Measurements from ENCODE around the gene PRDM16. TPM values are rescaled to one million over a fixed set of nuclear protein-coding genes. Genes with fewer than 3 reads are reported as not detected.

Gene PRDM16
- total RNA-seq, 4 donors from 2014 or later: 0.19 to 1.6 (median 0.36) TPM

DNA sequence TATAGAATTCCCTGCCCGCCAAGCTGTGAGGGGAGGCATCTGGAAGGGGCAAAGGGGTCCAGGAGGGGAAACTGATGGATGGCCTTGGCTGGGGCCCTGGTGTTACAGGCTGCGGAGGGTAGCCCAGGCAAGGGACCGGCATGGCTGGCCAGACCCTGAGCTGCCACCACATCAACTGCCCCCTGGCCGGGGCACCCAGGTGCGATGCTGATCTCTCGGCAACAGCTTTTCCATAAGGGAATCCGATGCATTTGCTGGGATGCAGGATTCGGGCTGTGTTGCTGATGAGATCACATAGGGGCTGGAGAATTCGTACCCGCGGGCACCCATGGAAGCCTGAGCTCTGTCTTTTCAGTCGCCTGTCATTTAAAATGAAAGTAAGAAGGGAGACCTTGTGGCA is 73.7 kb downstream of the PRDM16 start:
- Histone ChIP-seq H3K9me3 (no peaks in the 10 kb centered on the region), H3K27me3 (peaks cover 82% of the 10 kb centered on the region)
- 82% methylated on average over 9 of the region's 12 CpGs for WGBS

DNA sequence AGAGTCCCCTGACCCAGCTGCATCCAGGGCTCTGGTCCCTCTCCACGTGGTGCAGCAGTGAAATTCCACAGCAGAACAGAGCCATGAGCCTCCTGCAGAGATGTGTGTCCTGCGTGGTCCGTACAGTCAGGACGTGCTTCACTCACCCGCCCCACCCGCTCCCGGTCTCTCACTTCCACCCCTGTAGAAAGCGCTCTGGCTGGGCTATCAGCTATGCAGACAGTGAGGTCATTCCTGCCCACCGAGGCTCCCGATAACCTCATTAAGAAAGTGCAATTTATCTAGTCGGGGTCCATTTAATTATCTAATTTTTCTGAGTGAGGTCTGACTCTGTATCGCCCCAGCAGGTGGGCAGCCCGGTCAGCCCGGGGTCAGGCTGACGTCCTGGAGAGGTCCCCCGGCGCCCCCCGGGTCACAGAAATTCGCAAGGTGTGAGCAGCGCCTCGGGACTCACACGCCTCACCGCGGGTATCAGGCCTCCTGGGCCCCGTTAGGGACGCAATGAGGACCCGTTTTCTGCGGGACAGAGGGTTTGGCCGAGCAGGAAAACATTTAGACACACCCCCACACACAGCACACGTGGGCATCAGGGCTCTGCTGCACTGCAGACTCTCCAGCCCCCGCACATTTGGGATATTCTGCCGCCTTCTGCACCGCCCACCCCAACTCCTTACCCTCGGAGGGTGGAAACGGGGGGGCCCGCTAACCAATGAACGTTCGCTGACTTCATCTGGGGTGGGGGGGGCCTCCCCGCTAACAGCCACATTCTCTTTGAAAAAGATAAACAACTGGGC is 76.7 kb downstream of the PRDM16 start:
- H3K27ac ChIP-seq: no peak overlapping the region
- H3K36me3 ChIP-seq: no peaks in the 10 kb centered on the region
- TF ChIP-seq CTCF (IDR thresholded peaks at IDR 0.05): no peak
- TF ChIP-seq POLR2A (IDR thresholded peaks at IDR 0.05): no peak
- TF ChIP-seq EP300 (IDR thresholded peaks at IDR 0.05): no peak
- no peak for TF ChIP-seq POLR2AphosphoS5 (IDR thresholded peaks at IDR 0.05)
- H3K9me3 ChIP-seq: no peaks in the 10 kb centered on the region
- DNase-seq (ENCODE audit: low spot score in 2 of 2): no peak
- H3K27me3 ChIP-seq: peaks cover 72% of the 10 kb centered on the region
- H3K4me1 ChIP-seq: no peaks in the 10 kb centered on the region
- no peak overlapping the region for H3K4me3 ChIP-seq
- 49% methylated on average over 27 of the region's 39 CpGs for WGBS

More for the DNA sequence above, 73.7 kb downstream of the PRDM16 start:
- Histone ChIP-seq H3K36me3 (no peaks in the 10 kb centered on the region), H3K4me1 (no peaks in the 10 kb centered on the region), H3K4me3 (no peak overlapping the region), H3K27ac (no peak overlapping the region)
- DNase-seq (ENCODE audit: low spot score in 2 of 2): no peak
- TF ChIP-seq POLR2AphosphoS5 (IDR thresholded peaks at IDR 0.05) (no peak), EP300 (IDR thresholded peaks at IDR 0.05) (no peak), POLR2A (IDR thresholded peaks at IDR 0.05) (no peak), CTCF (IDR thresholded peaks at IDR 0.05) (no peak)

GRCh38 chr1:3146458-3146857 is 77.5 kb downstream of the PRDM16 start:
- H3K27ac ChIP-seq: no peak overlapping the region
- no peaks in the 10 kb centered on the region for H3K36me3 ChIP-seq
- no peak for DNase-seq (ENCODE audit: low spot score in 2 of 2)
- H3K4me1 ChIP-seq: no peaks in the 10 kb centered on the region
- H3K9me3 ChIP-seq: no peaks in the 10 kb centered on the region
- WGBS: 86% methylated on average over 13 of the region's 14 CpGs
- TF ChIP-seq CTCF (IDR thresholded peaks at IDR 0.05) (no peak), POLR2AphosphoS5 (IDR thresholded peaks at IDR 0.05) (no peak), EP300 (IDR thresholded peaks at IDR 0.05) (no peak), POLR2A (IDR thresholded peaks at IDR 0.05) (no peak)
- H3K27me3 ChIP-seq: peaks cover 71% of the 10 kb centered on the region
- no peak overlapping the region for H3K4me3 ChIP-seq

- H3K36me3 ChIP-seq: no peaks in the 10 kb centered on the region
- 79% methylated on average over 19 of the region's 19 CpGs for WGBS
- TF ChIP-seq EP300 (IDR thresholded peaks at IDR 0.05) (no peak), POLR2A (IDR thresholded peaks at IDR 0.05) (no peak), POLR2AphosphoS5 (IDR thresholded peaks at IDR 0.05) (no peak), CTCF (IDR thresholded peaks at IDR 0.05) (no peak)
- DNase-seq (ENCODE audit: low spot score in 2 of 2): no peak
- H3K4me3 ChIP-seq: no peak overlapping the region
- H3K27me3 ChIP-seq: peaks cover 66% of the 10 kb centered on the region
- H3K9me3 ChIP-seq: no peaks in the 10 kb centered on the region
- H3K27ac ChIP-seq: no peak overlapping the region
- H3K4me1 ChIP-seq: no peaks in the 10 kb centered on the region
These were observed 77.9 kb downstream of the PRDM16 start for GRCh38 chr1:3146907-3147306.

- WGBS: no CpG with 5 or more reads among the region's 6 CpGs
- Histone ChIP-seq H3K4me1 (no peaks in the 10 kb centered on the region), H3K27ac (no peak overlapping the region), H3K27me3 (peaks cover 60% of the 10 kb centered on the region), H3K36me3 (no peaks in the 10 kb centered on the region), H3K9me3 (no peaks in the 10 kb centered on the region), H3K4me3 (no peak overlapping the region)
- DNase-seq (ENCODE audit: low spot score in 2 of 2): no peak
- TF ChIP-seq CTCF (IDR thresholded peaks at IDR 0.05): no peak
- no peak for TF ChIP-seq POLR2A (IDR thresholded peaks at IDR 0.05)
- no peak for TF ChIP-seq POLR2AphosphoS5 (IDR thresholded peaks at IDR 0.05)
- TF ChIP-seq EP300 (IDR thresholded peaks at IDR 0.05): no peak
These were observed 79.2 kb downstream of the PRDM16 start for GRCh38 chr1:3148171-3148570.
